ENCODE measurements around the gene ZNF205. TPM values are rescaled to one million over a fixed set of nuclear protein-coding genes. Genes with fewer than 3 reads are reported as not detected.
A peak's percentile ranks its signal among the peaks of the same experiment; 100 is the strongest.

Gene ZNF205
- total RNA-seq, 1 experiment from 2014 or later = 18.3 TPM

GRCh38 chr16:3131755-3132377, 19.5 kb downstream of the ZNF205 start:
- Histone ChIP-seq H3K4me3 (ENCODE audit: low read depth in 2 of 2, low read length in 2 of 2) (no peak overlapping the region), H3K9me3 (ENCODE audit: control insufficient read depth, insufficient read depth, low read depth, low read length) (no peaks in the 10 kb centered on the region), H3K27ac (ENCODE audit: low read length) (no peak overlapping the region), H3K4me1 (ENCODE audit: control insufficient read depth, insufficient read depth, low read length) (peaks cover 7% of the 10 kb centered on the region; the same call in 1 of the 2 replicates), H3K27me3 (ENCODE audit: control insufficient read depth, insufficient read depth, low read length) (no peaks in the 10 kb centered on the region), H3K36me3 (ENCODE audit: control insufficient read depth, insufficient read depth, low read length) (peaks cover 10% of the 10 kb centered on the region)
- POLR2A ChIA-PET = no interaction called here
- TF ChIP-seq SIN3A (IDR thresholded peaks at IDR 0.05; ENCODE audit: borderline replicate concordance, insufficient read depth, low read depth, low read length) (no peak), CTCF (IDR thresholded peaks at IDR 0.05) (peak; percentile 85)
- CTCF ChIA-PET = interaction anchor here (0.6 to 1.2 kb wide), 3 partner anchors 19 to 36 kb away, joined by 4 to 16 read pairs (median 5); no protein-coding TSS in a partner anchor
- no TSS peak for BruUV-seq (replicated peaks)
- intact Hi-C loops (cut with micrococcal nuclease; ENCODE audit: unreplicated experiment) (no loop called here), in situ Hi-C loops (cut with HindIII; ENCODE audit: low pct_unique_long_range_greater_than_20kb, low sequenced_read_pairs) (no loop called here)
- DNase-seq (ENCODE audit: low read depth, low spot score) = no peak
- peak; percentile 49 for ATAC-seq

GRCh38 chr16:3133844-3134243, 21.5 kb downstream of the ZNF205 start:
- no TSS peak for BruUV-seq (replicated peaks)
- in situ Hi-C loops (cut with HindIII; ENCODE audit: low pct_unique_long_range_greater_than_20kb, low sequenced_read_pairs) (no loop called here), intact Hi-C loops (cut with micrococcal nuclease; ENCODE audit: unreplicated experiment) (no loop called here)
- Histone ChIP-seq H3K27ac (ENCODE audit: low read length) (peak overlapping the region; percentile 99), H3K4me1 (ENCODE audit: control insufficient read depth, insufficient read depth, low read length) (peaks cover 7% of the 10 kb centered on the region; the same call in 1 of the 2 replicates), H3K27me3 (ENCODE audit: control insufficient read depth, insufficient read depth, low read length) (no peaks in the 10 kb centered on the region), H3K9me3 (ENCODE audit: control insufficient read depth, insufficient read depth, low read depth, low read length) (no peaks in the 10 kb centered on the region), H3K4me3 (ENCODE audit: low read depth in 2 of 2, low read length in 2 of 2) (peak overlapping the region; percentile 100), H3K36me3 (ENCODE audit: control insufficient read depth, insufficient read depth, low read length) (peaks cover 10% of the 10 kb centered on the region)
- DNase-seq (ENCODE audit: low read depth, low spot score) = no peak
- ChIA-PET CTCF (interaction anchor here (1.5 kb wide), 1 partner anchor 103 kb away, joined by 7 read pairs; no protein-coding TSS in a partner anchor), POLR2A (interaction anchor here (0.6 to 1.4 kb wide), 4 partner anchors 14 to 704 kb away, joined by 3 to 6 read pairs (median 4); no protein-coding TSS in a partner anchor)
- no peak for ATAC-seq
- TF ChIP-seq CTCF (IDR thresholded peaks at IDR 0.05) (no peak), POLR2AphosphoS5 (IDR thresholded peaks at IDR 0.05; ENCODE audit: low read depth, low read length) (no peak), TCF7L2 (IDR thresholded peaks at IDR 0.05; ENCODE audit: low read depth, low read length) (no peak), REST (IDR thresholded peaks at IDR 0.05; ENCODE audit: insufficient read depth in 1 of 2, low read depth in 2 of 2, low read length in 1 of 2) (no peak), SIN3A (IDR thresholded peaks at IDR 0.05; ENCODE audit: borderline replicate concordance, insufficient read depth, low read depth, low read length) (no peak)
